Testis (tissue), 3 donors: Measurements from ENCODE around the gene CMA1. TPM values are rescaled to one million over a fixed set of nuclear protein-coding genes. Genes with fewer than 3 reads are reported as not detected.
"Not testable (repeated sequence)": the region's sequence is repeated elsewhere in the genome, so short reads cannot be mapped to it uniquely, and the experiment has no call there.

Experiments used
- DNase-seq: peaks from one replicate; pipeline ENCODE4 v3.0.0-alpha.2; 2019
- H3K27ac ChIP-seq, 2 donors: fragments of 200-600 bp; sonication (generic); one replicate each; pipeline ENCODE4 v1.5.1; 2019
- H3K27me3 ChIP-seq: fragments of 200-600 bp; sonication (generic); one replicate; pipeline ENCODE4 v1.5.1; 2019
- H3K36me3 ChIP-seq: fragments of 200-600 bp; sonication (generic); one replicate; pipeline ENCODE4 v1.5.1; 2017; ENCODE audit warnings: low read depth; ENCODE audit errors: missing control alignments
- H3K4me1 ChIP-seq: fragments of 200-600 bp; sonication (generic); one replicate; pipeline ENCODE4 v1.5.1; 2019
- H3K4me3 ChIP-seq, 2 donors: fragments of 200-600 bp; sonication (generic); one replicate each; pipeline ENCODE4 v1.5.1; 2017 to 2019
- H3K9me3 ChIP-seq: fragments of 200-600 bp; sonication (generic); one replicate; pipeline ENCODE4 v1.5.1; 2017
- POLR2A ChIP-seq: fragments of 450-650 bp; IDR thresholded peaks from one replicate; pipeline ENCODE4 v1.6.1; 2017; ENCODE audit warnings: antibody characterized with exemption, mild to moderate bottlenecking, moderate library complexity
- WGBS, 2 donors: methylation state at CpG; one replicate each; pipeline ENCODE4 v1.1.5; 2018; 5-methylcytosine and 5-hydroxymethylcytosine counted together
- intact Hi-C: fragments of 100-400 bp; cut with DNase I; formaldehyde crosslinking; loops from one replicate; pipeline ENCODE4 v1.15.1; 2023; ENCODE audit warnings: low total_unique reads
- polyA plus RNA-seq: library from polyadenylated mRNA; stranded (reverse); fragments of 350-450 nt; fragmentation: Illumina TruSeq; extraction: RNeasy Lipid Tissue Mini Kit (QIAGEN cat#74804); gene quantifications from one replicate; pipeline ENCODE4 v1.2.3, GENCODE V29; 2014; ENCODE audit warnings: low read depth, low replicate concordance; ENCODE audit not compliant: insufficient read depth
- total RNA-seq, 2 donors: library from RNA; depleted of rRNA; stranded (reverse); fragments of >200 nt; gene quantifications; one replicate each; pipeline ENCODE4 v1.2.3, GENCODE V29; 2016
- TF ChIP-seq, protein P1 (sequence below), 3 experiments: fragments of 450-650 bp in 2 of 3; fragments of 200-600 bp in 1 of 3; sonication (generic) in 1 of 3; IDR thresholded peaks; one replicate each; pipeline ENCODE4 v1.5.1; 2016 to 2019; ENCODE audit warnings: antibody characterized with exemption in 3 of 3, mild to moderate bottlenecking in 2 of 3, moderate library complexity in 1 of 3

The CMA1 gene
- total and polyA plus RNA-seq, 3 donors from 2014 or later, result 4.0 TPM; not detected in 2

DNA sequence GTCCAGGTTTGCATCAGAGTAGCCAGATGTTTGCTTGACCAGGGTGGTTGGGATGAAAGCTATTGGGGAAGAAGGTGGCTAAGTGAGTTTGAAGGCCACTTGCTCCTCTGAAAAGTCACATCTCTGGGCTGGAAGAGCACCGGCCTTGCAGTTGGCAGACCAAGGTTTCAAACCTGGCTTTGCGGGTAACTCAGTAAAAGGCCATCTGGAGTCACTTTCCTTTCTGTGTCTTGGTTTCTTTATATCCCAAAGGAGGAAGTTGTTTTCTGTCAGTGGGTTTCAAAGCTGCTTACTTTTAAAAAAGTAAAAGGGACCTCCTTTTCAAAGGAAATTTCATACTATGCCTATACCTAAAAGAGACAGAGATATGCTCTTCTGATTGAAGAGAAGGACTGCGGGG is 26.2 kb upstream of the CMA1 start:
- 70 to 71% methylated on average over 3 of the region's 3 CpGs for WGBS, 2 donors
- H3K36me3 ChIP-seq, result no peaks in the 10 kb centered on the region
- H3K4me3 ChIP-seq, result no peak overlapping the region
- DNase-seq, result no peak
- intact Hi-C loops, result no loop called here
- no peaks in the 10 kb centered on the region for H3K9me3 ChIP-seq
- no peak overlapping the region for H3K27ac ChIP-seq
- H3K4me1 ChIP-seq, result no peaks in the 10 kb centered on the region
- TF ChIP-seq POLR2A, result no peak
- TF ChIP-seq, protein P1, sequence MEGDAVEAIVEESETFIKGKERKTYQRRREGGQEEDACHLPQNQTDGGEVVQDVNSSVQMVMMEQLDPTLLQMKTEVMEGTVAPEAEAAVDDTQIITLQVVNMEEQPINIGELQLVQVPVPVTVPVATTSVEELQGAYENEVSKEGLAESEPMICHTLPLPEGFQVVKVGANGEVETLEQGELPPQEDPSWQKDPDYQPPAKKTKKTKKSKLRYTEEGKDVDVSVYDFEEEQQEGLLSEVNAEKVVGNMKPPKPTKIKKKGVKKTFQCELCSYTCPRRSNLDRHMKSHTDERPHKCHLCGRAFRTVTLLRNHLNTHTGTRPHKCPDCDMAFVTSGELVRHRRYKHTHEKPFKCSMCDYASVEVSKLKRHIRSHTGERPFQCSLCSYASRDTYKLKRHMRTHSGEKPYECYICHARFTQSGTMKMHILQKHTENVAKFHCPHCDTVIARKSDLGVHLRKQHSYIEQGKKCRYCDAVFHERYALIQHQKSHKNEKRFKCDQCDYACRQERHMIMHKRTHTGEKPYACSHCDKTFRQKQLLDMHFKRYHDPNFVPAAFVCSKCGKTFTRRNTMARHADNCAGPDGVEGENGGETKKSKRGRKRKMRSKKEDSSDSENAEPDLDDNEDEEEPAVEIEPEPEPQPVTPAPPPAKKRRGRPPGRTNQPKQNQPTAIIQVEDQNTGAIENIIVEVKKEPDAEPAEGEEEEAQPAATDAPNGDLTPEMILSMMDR (IDR thresholded peaks at IDR 0.05), result no peak
- H3K27me3 ChIP-seq, result no peaks in the 10 kb centered on the region

DNA sequence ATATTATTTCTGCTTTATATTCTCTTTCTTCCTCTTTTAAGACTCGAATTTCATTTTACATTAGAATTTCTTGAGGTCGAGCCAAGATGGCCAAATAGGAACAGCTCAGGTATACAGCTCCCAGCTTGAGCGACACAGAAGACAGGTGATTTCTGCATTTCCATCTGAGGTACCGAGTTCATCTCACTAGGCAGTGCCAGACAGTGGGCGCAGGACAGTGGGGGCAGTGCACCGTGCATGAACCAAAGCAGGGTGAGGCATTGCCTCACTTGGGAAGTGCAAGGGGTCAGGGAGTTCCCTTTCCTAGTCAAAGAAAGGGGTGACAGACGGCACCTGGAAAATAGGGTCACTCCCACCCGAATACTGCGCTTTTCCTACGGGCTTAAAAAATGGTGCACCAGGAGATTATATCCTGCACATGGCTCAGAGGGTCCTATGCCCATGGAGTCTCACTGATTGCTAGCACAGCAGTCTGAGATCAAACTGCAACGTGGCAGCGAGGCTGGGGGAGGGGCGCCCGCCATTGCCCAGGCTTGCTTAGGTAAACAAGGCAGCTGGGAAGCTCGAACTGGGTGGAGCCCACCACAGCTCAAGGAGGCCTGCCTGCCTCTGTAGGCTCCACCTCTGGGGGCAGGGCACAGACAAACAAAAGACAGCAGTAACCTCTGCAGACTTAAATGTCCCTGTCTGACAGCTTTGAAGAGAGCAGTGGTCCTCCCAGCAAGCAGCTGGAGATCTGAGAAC is 18.0 kb upstream of the CMA1 start:
- H3K36me3 ChIP-seq, intact Hi-C loops, H3K4me3 ChIP-seq, H3K27ac ChIP-seq, DNase-seq, H3K9me3 ChIP-seq, H3K4me1 ChIP-seq, H3K27me3 ChIP-seq: not testable (repeated sequence)
- 68 to 70% methylated on average over 11 to 15 of the region's 15 CpGs for WGBS, 2 donors

DNA sequence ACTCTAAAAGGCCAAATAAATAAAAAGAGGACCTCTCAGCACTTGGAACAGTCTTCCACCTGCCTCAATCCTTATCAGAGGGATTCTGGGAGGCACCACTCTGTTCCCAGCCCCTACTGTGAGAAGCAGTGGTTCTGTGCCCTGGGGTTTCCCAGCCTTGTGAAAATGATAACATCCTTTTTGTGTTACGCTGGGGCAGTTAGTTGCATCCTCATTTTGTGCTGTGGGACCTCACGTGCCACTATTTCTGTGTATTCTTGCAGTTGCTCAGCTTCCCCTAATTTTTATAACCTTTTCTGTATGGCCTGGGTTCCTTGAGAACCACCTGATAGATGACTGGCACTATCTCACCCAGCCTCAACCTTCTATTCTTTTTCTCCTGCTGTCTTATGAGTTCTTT is 10.8 kb upstream of the CMA1 start:
- Histone ChIP-seq H3K27ac (no peak overlapping the region), H3K9me3 (no peaks in the 10 kb centered on the region), H3K27me3 (no peaks in the 10 kb centered on the region), H3K4me3 (no peak overlapping the region), H3K4me1 (no peaks in the 10 kb centered on the region), H3K36me3 (no peaks in the 10 kb centered on the region)
- no peak for TF ChIP-seq POLR2A
- intact Hi-C loops, result no loop called here
- DNase-seq, result no peak
- 61 to 69% methylated on average over 2 of the region's 2 CpGs for WGBS, 2 donors

DNA sequence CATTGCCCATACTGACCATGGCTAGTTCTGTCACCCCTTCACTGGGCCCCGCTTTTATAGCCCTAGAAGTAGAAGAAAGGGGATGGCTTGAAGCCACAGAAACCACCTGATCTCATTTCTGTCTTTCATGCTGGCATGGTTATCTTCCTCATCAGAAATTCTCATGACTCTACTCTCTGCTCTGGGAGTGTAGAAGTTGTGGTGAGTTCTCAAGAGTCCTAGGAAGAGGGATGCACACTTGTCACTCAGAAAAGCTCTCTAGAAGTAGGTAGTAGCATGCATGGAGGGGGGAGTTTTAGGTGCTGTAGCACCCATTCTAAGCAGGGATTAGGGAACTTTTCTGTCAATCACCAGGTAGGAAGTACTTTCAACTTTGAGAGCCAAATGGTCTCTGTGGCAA is 6.1 kb upstream of the CMA1 start:
- no peak overlapping the region for H3K4me3 ChIP-seq
- no peaks in the 10 kb centered on the region for H3K9me3 ChIP-seq
- intact Hi-C loops, result no loop called here
- WGBS, 2 donors, result 85 to 100% methylated on average over 1 of the region's 1 CpG
- H3K4me1 ChIP-seq, result no peaks in the 10 kb centered on the region
- no peaks in the 10 kb centered on the region for H3K36me3 ChIP-seq
- H3K27ac ChIP-seq, result no peak overlapping the region
- no peak for DNase-seq
- TF ChIP-seq POLR2A, result no peak
- TF ChIP-seq, protein P1 (IDR thresholded peaks at IDR 0.05), result no peak
- H3K27me3 ChIP-seq, result no peaks in the 10 kb centered on the region

DNA sequence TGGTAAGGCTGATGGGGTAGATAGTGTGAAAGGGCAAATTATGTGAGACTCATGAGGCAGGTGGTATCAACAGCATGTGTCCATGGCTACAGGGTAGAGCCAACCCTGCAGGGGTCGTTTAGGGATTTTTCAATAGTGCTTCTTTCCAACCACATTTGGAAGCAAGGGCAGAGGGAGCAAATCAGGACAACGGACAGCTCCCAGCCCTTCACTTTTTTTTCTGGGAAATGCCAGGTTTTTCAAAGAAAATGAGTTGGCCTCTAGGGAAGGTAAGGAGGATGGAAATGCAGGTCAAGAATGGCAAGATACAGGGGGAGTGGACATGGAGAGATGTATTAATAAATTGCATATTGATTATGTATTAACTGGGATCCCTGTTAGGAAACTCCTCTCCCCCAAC is 4.9 kb upstream of the CMA1 start:
- no peaks in the 10 kb centered on the region for H3K36me3 ChIP-seq
- no peaks in the 10 kb centered on the region for H3K4me1 ChIP-seq
- DNase-seq, result no peak
- TF ChIP-seq, protein P1 (IDR thresholded peaks at IDR 0.05), result no peak
- TF ChIP-seq POLR2A, result no peak
- H3K9me3 ChIP-seq, result no peaks in the 10 kb centered on the region
- no peak overlapping the region for H3K4me3 ChIP-seq
- intact Hi-C loops, result no loop called here
- no peak overlapping the region for H3K27ac ChIP-seq
- WGBS, 2 donors, result 8 to 22% methylated on average over 2 of the region's 2 CpGs
- no peaks in the 10 kb centered on the region for H3K27me3 ChIP-seq

DNA sequence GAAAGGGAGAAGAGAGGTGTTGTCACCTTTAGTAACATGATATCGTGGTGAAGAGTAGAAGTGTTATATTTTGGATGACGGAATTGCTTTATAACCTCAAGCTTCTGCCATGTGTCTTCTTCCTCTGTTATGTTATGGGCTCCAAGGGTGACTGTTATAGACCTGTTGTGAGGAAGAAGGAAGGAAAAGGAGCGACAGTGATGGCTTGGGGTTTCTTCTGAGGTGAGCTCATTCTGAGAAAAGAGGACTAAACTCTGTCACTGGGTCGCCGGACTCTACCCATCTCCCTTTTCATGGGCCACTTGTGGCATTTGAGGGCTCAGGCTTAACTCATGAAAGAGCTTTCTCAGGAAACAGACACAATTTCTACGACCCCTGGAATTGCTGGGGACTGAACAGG is 1.6 kb downstream of the CMA1 start:
- no peak for TF ChIP-seq POLR2A
- TF ChIP-seq, protein P1 (IDR thresholded peaks at IDR 0.05), result no peak
- Histone ChIP-seq H3K4me1 (no peaks in the 10 kb centered on the region), H3K9me3 (no peaks in the 10 kb centered on the region), H3K27me3 (no peaks in the 10 kb centered on the region), H3K27ac (no peak overlapping the region), H3K36me3 (no peaks in the 10 kb centered on the region), H3K4me3 (no peak overlapping the region)
- intact Hi-C loops, result no loop called here
- no peak for DNase-seq
- 68 to 77% methylated on average over 6 of the region's 6 CpGs for WGBS, 2 donors
